ENCODE results near the gene CHST3. TPM values are rescaled to one million over a fixed set of nuclear protein-coding genes. Genes with fewer than 3 reads are reported as not detected.
A peak's percentile ranks its signal among the peaks of the same experiment; 100 is the strongest.

CHST3 gene
- total RNA-seq, 4 donors from 2014 or later = 24.1 to 43.0 (median 38.7) TPM

GRCh38 chr10:71996592-71997371 is 32.6 kb downstream of the CHST3 start:
- H3K27me3 ChIP-seq = no peaks in the 10 kb centered on the region
- 90% methylated on average over 13 of the region's 13 CpGs for WGBS
- no peak for DNase-seq (ENCODE audit: extremely low spot score)
- peaks cover 62 to 81% (median 69%) of the 10 kb centered on the region in 4 donors for H3K4me1 ChIP-seq
- TF ChIP-seq CTCF (IDR thresholded peaks at IDR 0.05) (no peak), POLR2AphosphoS5 (IDR thresholded peaks at IDR 0.05) (no peak), POLR2A (IDR thresholded peaks at IDR 0.05; ENCODE audit: low read depth) (no peak), EP300 (IDR thresholded peaks at IDR 0.05) (no peak)
- H3K9me3 ChIP-seq = no peaks in the 10 kb centered on the region
- no peaks in the 10 kb centered on the region for H3K36me3 ChIP-seq
- no peak overlapping the region for H3K27ac ChIP-seq (replicated peaks in 1 of 4)
- H3K4me3 ChIP-seq = no peak overlapping the region
- intact Hi-C loops (cut with DNase I) = no loop called here

- no peak for DNase-seq (ENCODE audit: extremely low spot score)
- intact Hi-C loops (cut with DNase I) = no loop called here
- peaks cover 66 to 74% (median 73%) of the 10 kb centered on the region in 4 donors for H3K4me1 ChIP-seq
Measured at GRCh38 chr10:71998119-71998839, 34.1 kb downstream of the CHST3 start.

GRCh38 chr10:71998840-71999194 is 34.6 kb downstream of the CHST3 start:
- no peak for TF ChIP-seq EP300 (IDR thresholded peaks at IDR 0.05)
- TF ChIP-seq CTCF (IDR thresholded peaks at IDR 0.05) = no peak
- TF ChIP-seq POLR2AphosphoS5 (IDR thresholded peaks at IDR 0.05) = peak in 1 of 2 donors; percentile 3
- Histone ChIP-seq H3K4me1 (peaks cover 66 to 74% (median 73%) of the 10 kb centered on the region in 4 donors), H3K4me3 (peak overlapping the region in 1 of 4 donors; percentile 21), H3K36me3 (no peaks in the 10 kb centered on the region), H3K9me3 (no peaks in the 10 kb centered on the region), H3K27ac (replicated peaks in 1 of 4) (peak overlapping the region; percentile 72 to 80 (median 74)), H3K27me3 (no peaks in the 10 kb centered on the region)
- no peak for DNase-seq (ENCODE audit: extremely low spot score)
- WGBS = 35% methylated on average over 5 of the region's 5 CpGs
- intact Hi-C loops (cut with DNase I) = no loop called here

More at GRCh38 chr10:71998119-71998839, 34.1 kb downstream of the CHST3 start:
- no peaks in the 10 kb centered on the region for H3K36me3 ChIP-seq
- H3K27me3 ChIP-seq = no peaks in the 10 kb centered on the region
- no peak overlapping the region for H3K4me3 ChIP-seq
- no peak for TF ChIP-seq POLR2AphosphoS5 (IDR thresholded peaks at IDR 0.05)
- no peak for TF ChIP-seq EP300 (IDR thresholded peaks at IDR 0.05)
- no peak for TF ChIP-seq CTCF (IDR thresholded peaks at IDR 0.05)
- no peak for TF ChIP-seq POLR2A (IDR thresholded peaks at IDR 0.05; ENCODE audit: low read depth)
- H3K27ac ChIP-seq (replicated peaks in 1 of 4) = peak overlapping the region; percentile 72 to 80 (median 74)
- 72% methylated on average over 11 of the region's 14 CpGs for WGBS
- H3K9me3 ChIP-seq = no peaks in the 10 kb centered on the region

GRCh38 chr10:71999360-72000072 is 35.3 kb downstream of the CHST3 start:
- Histone ChIP-seq H3K27ac (replicated peaks in 1 of 4) (peak overlapping the region; percentile 72 to 80 (median 74)), H3K36me3 (peaks cover 0 to under 1% (median 0%) of the 10 kb centered on the region in 4 donors), H3K4me3 (peak overlapping the region in 2 of 4 donors; percentile 7 to 21), H3K9me3 (no peaks in the 10 kb centered on the region), H3K27me3 (no peaks in the 10 kb centered on the region), H3K4me1 (peaks cover 66 to 74% (median 73%) of the 10 kb centered on the region in 4 donors)
- no peak for DNase-seq (ENCODE audit: extremely low spot score)
- TF ChIP-seq POLR2A (IDR thresholded peaks at IDR 0.05; ENCODE audit: low read depth) (no peak), POLR2AphosphoS5 (IDR thresholded peaks at IDR 0.05) (peak in 1 of 2 donors; percentile 33), EP300 (IDR thresholded peaks at IDR 0.05) (no peak)
- 34% methylated on average over 21 of the region's 21 CpGs for WGBS
- intact Hi-C loops (cut with DNase I) = no loop called here
